Measurements from ENCODE around the gene FLVCR1.

The FLVCR1 gene

DNA sequence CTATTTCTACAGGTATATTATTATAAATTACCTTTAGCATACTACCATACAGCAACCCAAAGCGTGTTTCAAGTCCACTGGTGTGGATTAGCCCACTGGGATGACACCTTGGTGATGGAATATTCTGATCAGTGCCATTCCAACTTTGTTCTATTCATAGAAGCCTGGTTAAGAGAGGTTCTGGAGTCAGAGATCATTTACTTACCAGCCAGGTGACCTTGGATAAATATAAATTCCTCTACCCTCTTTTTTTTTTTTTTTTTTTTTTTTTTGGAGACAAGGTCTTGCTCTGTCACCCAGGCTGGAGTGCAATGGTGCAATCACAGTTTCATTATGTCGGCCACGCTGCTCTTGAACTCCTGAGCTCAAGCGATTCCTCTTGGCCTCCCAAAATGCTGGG is 10.5 kb upstream of the FLVCR1 start, which contains the start of gene SPATA45:
TSS of gene SPATA45 (minus strand) at position 101 of the 400 bp plus-strand sequence. CDS start 11,500 bp downstream, outside the sequence.
- no peak within 1 kb of the TSS for H3K4me3 ChIP-seq (ENCODE audit: low read depth, low read length)
- TF ChIP-seq, protein P1, sequence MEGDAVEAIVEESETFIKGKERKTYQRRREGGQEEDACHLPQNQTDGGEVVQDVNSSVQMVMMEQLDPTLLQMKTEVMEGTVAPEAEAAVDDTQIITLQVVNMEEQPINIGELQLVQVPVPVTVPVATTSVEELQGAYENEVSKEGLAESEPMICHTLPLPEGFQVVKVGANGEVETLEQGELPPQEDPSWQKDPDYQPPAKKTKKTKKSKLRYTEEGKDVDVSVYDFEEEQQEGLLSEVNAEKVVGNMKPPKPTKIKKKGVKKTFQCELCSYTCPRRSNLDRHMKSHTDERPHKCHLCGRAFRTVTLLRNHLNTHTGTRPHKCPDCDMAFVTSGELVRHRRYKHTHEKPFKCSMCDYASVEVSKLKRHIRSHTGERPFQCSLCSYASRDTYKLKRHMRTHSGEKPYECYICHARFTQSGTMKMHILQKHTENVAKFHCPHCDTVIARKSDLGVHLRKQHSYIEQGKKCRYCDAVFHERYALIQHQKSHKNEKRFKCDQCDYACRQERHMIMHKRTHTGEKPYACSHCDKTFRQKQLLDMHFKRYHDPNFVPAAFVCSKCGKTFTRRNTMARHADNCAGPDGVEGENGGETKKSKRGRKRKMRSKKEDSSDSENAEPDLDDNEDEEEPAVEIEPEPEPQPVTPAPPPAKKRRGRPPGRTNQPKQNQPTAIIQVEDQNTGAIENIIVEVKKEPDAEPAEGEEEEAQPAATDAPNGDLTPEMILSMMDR (IDR thresholded peaks at IDR 0.05; ENCODE audit: low read depth, low read length, missing control alignments) = no peak
- no peak for DNase-seq (ENCODE audit: low read depth)

DNA sequence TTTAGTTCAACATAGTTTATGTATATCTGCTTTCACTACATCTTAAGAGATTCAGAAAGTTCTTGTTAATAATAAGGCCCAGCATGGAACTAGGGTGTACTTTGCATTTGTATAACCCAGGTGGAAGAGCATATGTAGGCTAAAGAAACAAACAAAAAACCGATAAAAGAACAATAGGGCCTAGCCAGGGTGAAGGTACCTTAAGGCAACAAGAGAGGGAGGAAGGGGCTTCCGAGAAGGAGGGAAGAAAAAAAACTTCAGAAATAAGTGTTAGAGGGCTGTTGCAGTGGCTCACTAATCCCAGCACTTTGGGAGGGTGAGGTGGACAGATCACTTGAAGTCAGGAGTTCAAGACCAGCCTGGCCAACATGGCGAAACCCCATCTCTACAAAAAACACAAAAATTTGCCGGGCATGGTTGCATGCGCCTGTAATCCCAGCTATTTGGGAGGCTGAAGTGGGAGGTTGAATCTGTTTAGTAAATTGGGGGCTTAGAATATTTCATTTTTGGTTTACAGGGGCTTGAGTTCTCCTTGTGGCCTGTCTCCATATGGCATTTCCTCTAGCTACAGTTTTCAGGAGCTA is 5.9 kb upstream of the FLVCR1 start:
- TF ChIP-seq, protein P1 (IDR thresholded peaks at IDR 0.05; ENCODE audit: low read depth, low read length, missing control alignments) = no peak
- H3K4me3 ChIP-seq (ENCODE audit: low read depth, low read length) = no peak overlapping the region
- no peak for DNase-seq (ENCODE audit: low read depth)

DNA sequence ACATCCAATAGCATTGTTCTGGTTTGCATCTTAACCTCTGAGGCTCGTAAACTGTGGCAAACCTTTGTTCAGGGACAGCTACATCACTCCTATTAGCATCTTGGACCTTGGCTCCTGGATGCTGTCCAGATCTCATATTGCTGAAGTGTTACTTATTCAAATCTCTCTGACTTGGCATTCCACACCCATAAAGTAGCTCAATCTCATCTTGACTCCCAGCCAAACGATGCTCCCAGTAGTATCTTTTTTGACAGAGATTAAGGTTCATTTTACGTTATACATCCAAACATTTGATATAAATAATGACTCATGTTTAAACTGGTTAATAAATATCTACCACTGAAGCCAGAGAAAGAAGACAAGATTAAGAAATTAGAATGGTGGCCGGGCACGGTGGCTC is 4.4 kb upstream of the FLVCR1 start:
- DNase-seq (ENCODE audit: low read depth) = no peak
- TF ChIP-seq, protein P1 (IDR thresholded peaks at IDR 0.05; ENCODE audit: low read depth, low read length, missing control alignments) = no peak
- H3K4me3 ChIP-seq (ENCODE audit: low read depth, low read length) = no peak overlapping the region

DNA sequence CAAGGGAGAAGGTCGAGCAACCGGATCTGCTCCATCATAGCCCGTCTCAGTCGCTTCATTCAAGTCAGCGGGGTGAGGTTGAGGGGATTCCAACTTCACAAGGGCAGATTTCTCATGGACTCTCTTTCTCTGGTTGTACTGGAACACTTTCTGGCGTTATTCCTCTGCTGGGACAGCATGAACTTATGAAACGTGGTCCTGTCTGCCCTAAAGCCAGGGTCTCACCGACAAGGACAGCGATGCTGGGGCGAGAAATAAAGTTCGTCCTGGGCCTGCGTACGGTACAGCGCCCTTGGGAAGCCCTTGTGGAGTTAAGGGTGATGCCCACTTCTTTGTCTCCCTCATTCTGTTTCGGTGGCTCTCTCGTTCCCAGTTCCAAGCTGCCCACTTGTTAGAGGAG is 1.3 kb upstream of the FLVCR1 start:
- H3K4me3 ChIP-seq (ENCODE audit: low read depth, low read length) = peak overlapping the region; percentile 88
- no peak for DNase-seq (ENCODE audit: low read depth)
- TF ChIP-seq, protein P1 (IDR thresholded peaks at IDR 0.05; ENCODE audit: low read depth, low read length, missing control alignments) = no peak

DNA sequence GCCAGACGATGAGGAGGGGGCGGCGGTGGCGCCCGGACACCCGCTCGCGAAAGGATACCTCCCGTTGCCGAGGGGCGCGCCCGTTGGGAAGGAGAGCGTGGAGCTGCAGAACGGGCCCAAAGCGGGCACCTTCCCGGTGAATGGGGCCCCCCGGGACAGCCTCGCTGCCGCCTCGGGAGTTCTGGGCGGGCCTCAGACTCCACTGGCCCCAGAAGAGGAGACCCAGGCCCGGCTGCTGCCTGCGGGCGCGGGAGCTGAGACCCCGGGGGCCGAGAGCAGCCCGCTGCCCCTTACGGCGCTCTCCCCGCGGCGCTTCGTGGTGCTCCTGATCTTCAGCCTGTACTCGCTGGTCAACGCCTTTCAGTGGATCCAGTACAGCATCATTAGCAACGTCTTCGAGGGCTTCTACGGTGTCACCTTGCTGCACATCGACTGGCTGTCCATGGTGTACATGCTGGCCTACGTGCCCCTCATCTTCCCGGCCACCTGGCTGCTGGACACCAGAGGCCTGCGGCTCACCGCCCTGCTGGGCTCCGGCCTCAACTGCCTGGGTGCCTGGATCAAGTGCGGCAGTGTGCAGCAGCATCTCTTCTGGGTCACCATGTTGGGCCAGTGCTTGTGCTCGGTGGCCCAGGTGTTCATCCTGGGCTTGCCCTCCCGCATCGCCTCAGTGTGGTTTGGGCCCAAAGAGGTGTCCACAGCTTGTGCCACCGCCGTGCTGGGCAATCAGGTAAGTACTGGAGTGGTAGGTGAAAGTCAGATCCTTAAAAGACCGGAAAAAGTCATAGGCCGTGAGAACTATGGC is 588 bp downstream of the FLVCR1 start:
- H3K4me3 ChIP-seq (ENCODE audit: low read depth, low read length) = peak overlapping the region; percentile 88
- DNase-seq (ENCODE audit: low read depth) = no peak
- TF ChIP-seq, protein P1 (IDR thresholded peaks at IDR 0.05; ENCODE audit: low read depth, low read length, missing control alignments) = no peak

DNA sequence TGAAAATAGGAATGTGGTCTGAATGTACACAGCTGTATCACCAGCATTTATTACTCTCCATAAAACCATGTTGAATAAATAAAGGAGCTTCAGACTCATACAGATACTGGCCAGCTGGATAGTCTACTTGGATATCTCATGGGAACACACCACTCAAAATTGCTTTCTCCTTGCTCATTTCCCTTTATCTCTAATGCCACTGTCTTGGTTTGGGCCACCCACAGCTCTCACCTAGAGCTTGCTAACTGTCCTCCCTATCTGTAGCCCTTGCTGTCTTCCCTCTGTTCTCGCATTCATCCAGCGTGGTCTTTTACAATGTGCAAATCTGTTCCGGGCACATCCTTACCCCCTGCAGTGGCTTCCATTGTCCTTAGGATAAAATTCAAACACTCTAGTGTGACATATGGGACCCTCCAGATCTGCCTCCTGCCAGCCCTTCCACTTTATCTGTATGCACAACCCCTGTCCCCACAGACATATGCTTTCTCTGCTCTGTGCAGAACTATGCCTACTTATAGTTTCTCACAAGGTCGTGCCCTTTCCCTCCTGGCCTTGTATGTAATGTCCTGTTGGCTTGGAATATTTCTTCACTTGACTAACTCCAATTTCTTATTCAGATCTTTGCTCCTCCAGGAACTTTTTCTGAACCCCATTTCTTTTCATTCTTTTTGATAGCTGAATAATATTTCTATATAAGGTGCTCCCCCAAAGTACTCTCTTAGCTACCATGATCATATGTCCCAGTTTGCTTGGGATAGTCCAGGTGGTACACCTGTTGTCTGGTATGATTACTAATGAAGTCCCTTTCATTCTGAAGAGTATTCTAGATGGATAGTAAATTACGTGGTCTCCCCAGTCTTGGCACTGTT is 2.9 kb downstream of the FLVCR1 start:
- TF ChIP-seq, protein P1 (IDR thresholded peaks at IDR 0.05; ENCODE audit: low read depth, low read length, missing control alignments) = no peak
- no peak for DNase-seq (ENCODE audit: low read depth)
- H3K4me3 ChIP-seq (ENCODE audit: low read depth, low read length) = peak overlapping the region; percentile 88
